H4 (cell line): ENCODE data around the gene GC. TPM values are rescaled to one million over a fixed set of nuclear protein-coding genes. Genes with fewer than 3 reads are reported as not detected.

Experiments used
- total RNA-seq: library from RNA; depleted of rRNA; stranded (reverse); fragments of >200 nt; shearing (Covaris generic); gene quantifications from 2 replicates; pipeline ENCODE4 v1.2.3, GENCODE V29; 2014; rRNA removed

The GC gene
- total RNA-seq, 1 experiment from 2014 or later = not detected

Other genes starting within 250 kb of the GC start
- 0.25 TPM in 1 of 2 replicates, not detected in the other for gene NPFFR2, start 247.9 kb upstream of the GC start, total RNA-seq